Endothelial cell of umbilical vein (primary cell): Measurements from ENCODE around the gene TNS1. TPM values are rescaled to one million over a fixed set of nuclear protein-coding genes. Genes with fewer than 3 reads are reported as not detected.

ENCODE experiments used
- BruUV-seq: library from RNA; stranded (reverse); fragments of 400-500 nt; replicated peaks from 2 replicates; lab custom pipeline; 2021; lab: Mats Ljungman, UMichigan
- CTCF ChIA-PET: fragments of 300-600, 350-600 bp; sonication (Branson Sonifier 250); formaldehyde crosslinking; loops from one replicate; lab custom pipeline; 2021; ENCODE audit warnings: antibody characterized with exemption, inconsistent platforms; lab: Charles Lee
- POLR2A ChIA-PET: fragments of 300-600, 350-600 bp; sonication (Branson Sonifier 250); formaldehyde crosslinking; loops from one replicate; lab custom pipeline; 2021; ENCODE audit warnings: antibody characterized with exemption, inconsistent platforms; lab: Charles Lee
- DNase-seq: peaks from one replicate; pipeline ENCODE4 v3.0.0-alpha.2; 2011; ENCODE audit warnings: low read depth, low spot score
- FAIRE-seq: peaks from 2 replicates; lab custom pipeline; 2011; peaks lifted over from hg19 to GRCh38; lab: Jason Lieb, UNC
- H2AFZ ChIP-seq: 2 replicates; pipeline ENCODE4 v1.6.0; 2012; ENCODE audit warnings: low read depth, low read length, control low read depth, inconsistent platforms
- H3K27ac ChIP-seq: 2 replicates; pipeline ENCODE4 v1.5.1; 2011; ENCODE audit warnings: low read depth, mild to moderate bottlenecking, control low read depth, low read length, moderate library complexity; ENCODE audit not compliant: insufficient read depth
- H3K27me3 ChIP-seq, 2 experiments: 2 replicates each; pipeline versions ENCODE4 v1.6.0 to v1.6.1; 2011; ENCODE audit warnings: low read length in 2 of 2, mixed read lengths in 1 of 2; ENCODE audit not compliant: control insufficient read depth in 2 of 2, insufficient read depth in 2 of 2
- H3K36me3 ChIP-seq, 2 experiments: 2 replicates in 1 of 2; 3 replicates in 1 of 2; pipeline ENCODE4 v1.5.1; 2011; ENCODE audit warnings: low read length in 2 of 2, mild to moderate bottlenecking in 1 of 2, moderate library complexity in 1 of 2; ENCODE audit not compliant: control insufficient read depth in 2 of 2, insufficient read depth in 2 of 2; ENCODE audit errors: extremely low read depth in 1 of 2
- H3K4me1 ChIP-seq: 3 replicates; pipeline ENCODE4 v1.5.1; 2011; ENCODE audit warnings: mild to moderate bottlenecking, low read length; ENCODE audit not compliant: control insufficient read depth, insufficient read depth; ENCODE audit errors: extremely low read depth
- H3K4me2 ChIP-seq: 2 replicates; pipeline ENCODE4 v1.6.1; 2011; ENCODE audit warnings: low read length, control low read depth, mixed read lengths; ENCODE audit not compliant: insufficient read depth
- H3K4me3 ChIP-seq, 3 experiments: fragments of 200-600 bp in 1 of 3; sonication (generic), shearing (Covaris generic) in 1 of 3; replicated peaks in 1 of 3; 2 replicates each; pipeline ENCODE4 v1.5.1; 2011 to 2016; ENCODE audit warnings: control low read depth in 3 of 3, low read length in 3 of 3, mild to moderate bottlenecking in 2 of 3, inconsistent platforms in 1 of 3, low read depth in 1 of 3, moderate library complexity in 1 of 3; ENCODE audit not compliant: insufficient read depth in 1 of 3
- H3K79me2 ChIP-seq: 2 replicates; pipeline ENCODE4 v1.6.0; 2012; ENCODE audit warnings: low read length, inconsistent platforms; ENCODE audit not compliant: control insufficient read depth, insufficient read depth
- H3K9ac ChIP-seq: replicated peaks from 2 replicates; pipeline ENCODE3; 2011; ENCODE audit warnings: low read length, control low read depth; ENCODE audit not compliant: insufficient read depth; ENCODE audit errors: extremely low read depth
- H3K9me1 ChIP-seq: replicated peaks from 3 replicates; pipeline ENCODE4 v1.6.0; 2011; ENCODE audit warnings: mild to moderate bottlenecking, low read length; ENCODE audit not compliant: control insufficient read depth, insufficient read depth; ENCODE audit errors: extremely low read depth
- H3K9me3 ChIP-seq: replicated peaks from 2 replicates; pipeline ENCODE4 v1.5.1; 2012; ENCODE audit warnings: low read length, inconsistent platforms; ENCODE audit not compliant: control insufficient read depth, insufficient read depth
- H4K20me1 ChIP-seq: replicated peaks from 2 replicates; pipeline ENCODE3; 2011; ENCODE audit warnings: mild to moderate bottlenecking, low read length; ENCODE audit not compliant: control insufficient read depth, insufficient read depth; ENCODE audit errors: extremely low read depth
- EZH2 ChIP-seq: IDR thresholded peaks from 2 replicates; pipeline ENCODE4 v1.6.1; 2012; ENCODE audit warnings: borderline replicate concordance, low read depth, mild to moderate bottlenecking, moderate library complexity, low read length, inconsistent platforms; ENCODE audit not compliant: severe bottlenecking
- FOS ChIP-seq: IDR thresholded peaks from 2 replicates; pipeline ENCODE4 v1.6.1; 2011; ENCODE audit warnings: mild to moderate bottlenecking, low read length, moderate library complexity, borderline replicate concordance; ENCODE audit not compliant: insufficient read depth
- JUN ChIP-seq: IDR thresholded peaks from 2 replicates; pipeline ENCODE4 v1.6.1; 2011; ENCODE audit warnings: borderline replicate concordance, low read depth; ENCODE audit not compliant: insufficient read length, insufficient read depth
- MAX ChIP-seq: IDR thresholded peaks from 2 replicates; pipeline ENCODE4 v1.6.1; 2011; ENCODE audit not compliant: insufficient read depth, insufficient read length
- MYC ChIP-seq: IDR thresholded peaks from one replicate; pipeline ENCODE4 v1.6.1; 2011; ENCODE audit warnings: mild to moderate bottlenecking, low read depth, low read length
- POLR2A ChIP-seq: IDR thresholded peaks from 2 replicates; pipeline ENCODE4 v1.6.1; 2012; ENCODE audit warnings: low read depth, mild to moderate bottlenecking, control low read depth, low read length
- POLR2AphosphoS5 ChIP-seq: IDR thresholded peaks from 2 replicates; pipeline ENCODE4 v1.6.1; 2012; ENCODE audit warnings: low read depth, mild to moderate bottlenecking, control low read depth, low read length, moderate library complexity; ENCODE audit not compliant: insufficient read depth
- dilution Hi-C: fragments of 300-500 bp; cut with MboI; formaldehyde crosslinking; loops from one replicate; pipeline ENCODE4 v1.15.0; 2019; ENCODE audit warnings: low sequenced_read_pairs; ENCODE audit not compliant: extremely low pct_ligation_motif_present
- intact Hi-C: fragments of 100-400 bp; cut with micrococcal nuclease; formaldehyde crosslinking; loops from one replicate; pipeline ENCODE4 v1.10.0; 2022
- polyA plus RNA-seq, 4 experiments: library from polyadenylated mRNA; depleted of rRNA in 3 of 4; stranded (reverse) in 3 of 4; unstranded in 1 of 4; fragments of >200 nt; gene quantifications; 2 replicates each; pipeline versions ENCODE4 v1.2.1 to v1.2.3, GENCODE V29; 2011 to 2012; ENCODE audit warnings: missing spikeins in 1 of 4
- total RNA-seq: library from RNA; stranded (reverse); gene quantifications from 2 replicates; pipeline ENCODE4 v1.2.3, GENCODE V29; 2021
- TF ChIP-seq, protein P1 (sequence below), 2 donors: IDR thresholded peaks; 1 replicate in 1 of 2; 2 replicates in 1 of 2; pipeline ENCODE4 v1.5.1; 2011; ENCODE audit warnings: low read length in 2 of 2, mild to moderate bottlenecking in 2 of 2, moderate library complexity in 2 of 2, control low read depth in 1 of 2, inconsistent platforms in 1 of 2, low read depth in 1 of 2; ENCODE audit not compliant: insufficient read depth in 1 of 2; ENCODE audit errors: extremely low read depth in 1 of 2

The TNS1 gene
- total and polyA plus RNA-seq, 2 donors (not counting 3 experiments of a cell fraction or from before 2014, with no cell fraction given), result 11.0 to 52.1 TPM

DNA sequence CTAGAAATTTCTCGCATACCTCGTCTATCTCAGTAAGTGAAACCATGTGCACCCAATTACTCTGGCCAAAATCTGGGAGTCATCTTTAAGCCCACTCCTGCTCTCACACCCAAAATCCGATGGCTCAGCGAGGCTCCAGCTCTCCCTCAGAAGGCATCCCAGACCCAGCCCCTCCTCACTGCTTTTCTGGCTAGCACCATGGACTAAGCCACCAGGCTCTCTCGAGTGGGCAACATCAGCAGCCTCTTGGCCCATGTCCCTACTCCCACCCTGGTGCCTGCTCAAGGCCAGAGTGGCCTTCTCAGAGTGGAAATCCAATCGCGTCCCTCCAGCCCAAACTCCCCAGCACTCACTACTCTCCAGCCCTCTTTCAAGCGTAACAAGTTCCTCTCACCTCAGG, 27.2 kb downstream of the TNS1 start:
- ChIA-PET CTCF (interaction anchor here (1.1 to 1.9 kb wide), 2 partner anchors 11 to 18 kb away, joined by 3 to 5 read pairs; no protein-coding TSS in a partner anchor), POLR2A (no interaction called here)
- intact Hi-C loops (no loop called here), dilution Hi-C loops (no loop called here)
- Histone ChIP-seq H3K36me3 (no peaks in the 10 kb centered on the region), H3K9me3 (no peaks in the 10 kb centered on the region), H3K79me2 (no peaks in the 10 kb centered on the region), H3K4me2 (no peak overlapping the region), H3K4me3 (no peak overlapping the region), H3K9me1 (no peaks in the 10 kb centered on the region), H3K27ac (no peak overlapping the region), H3K9ac (no peak overlapping the region), H4K20me1 (no peaks in the 10 kb centered on the region), H3K4me1 (peaks cover 10% of the 10 kb centered on the region), H2AFZ (no peak overlapping the region), H3K27me3 (no peaks in the 10 kb centered on the region)
- DNase-seq (no peak), FAIRE-seq (no peak)
- TF ChIP-seq, protein P1, sequence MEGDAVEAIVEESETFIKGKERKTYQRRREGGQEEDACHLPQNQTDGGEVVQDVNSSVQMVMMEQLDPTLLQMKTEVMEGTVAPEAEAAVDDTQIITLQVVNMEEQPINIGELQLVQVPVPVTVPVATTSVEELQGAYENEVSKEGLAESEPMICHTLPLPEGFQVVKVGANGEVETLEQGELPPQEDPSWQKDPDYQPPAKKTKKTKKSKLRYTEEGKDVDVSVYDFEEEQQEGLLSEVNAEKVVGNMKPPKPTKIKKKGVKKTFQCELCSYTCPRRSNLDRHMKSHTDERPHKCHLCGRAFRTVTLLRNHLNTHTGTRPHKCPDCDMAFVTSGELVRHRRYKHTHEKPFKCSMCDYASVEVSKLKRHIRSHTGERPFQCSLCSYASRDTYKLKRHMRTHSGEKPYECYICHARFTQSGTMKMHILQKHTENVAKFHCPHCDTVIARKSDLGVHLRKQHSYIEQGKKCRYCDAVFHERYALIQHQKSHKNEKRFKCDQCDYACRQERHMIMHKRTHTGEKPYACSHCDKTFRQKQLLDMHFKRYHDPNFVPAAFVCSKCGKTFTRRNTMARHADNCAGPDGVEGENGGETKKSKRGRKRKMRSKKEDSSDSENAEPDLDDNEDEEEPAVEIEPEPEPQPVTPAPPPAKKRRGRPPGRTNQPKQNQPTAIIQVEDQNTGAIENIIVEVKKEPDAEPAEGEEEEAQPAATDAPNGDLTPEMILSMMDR (IDR thresholded peaks at IDR 0.05; ENCODE audit: extremely low read depth in 1 of 2, insufficient read depth in 1 of 2, low read depth in 1 of 2, low read length in 2 of 2), result no peak
- no peak for TF ChIP-seq MYC
- TF ChIP-seq EZH2, result no peak
- TF ChIP-seq FOS, result no peak
- TF ChIP-seq JUN, result no peak
- no peak for TF ChIP-seq MAX
- TF ChIP-seq POLR2A, result no peak
- TF ChIP-seq POLR2AphosphoS5, result no peak
- no TSS peak for BruUV-seq
